ENCODE measurements around the gene DLGAP1.

Gene DLGAP1

DNA sequence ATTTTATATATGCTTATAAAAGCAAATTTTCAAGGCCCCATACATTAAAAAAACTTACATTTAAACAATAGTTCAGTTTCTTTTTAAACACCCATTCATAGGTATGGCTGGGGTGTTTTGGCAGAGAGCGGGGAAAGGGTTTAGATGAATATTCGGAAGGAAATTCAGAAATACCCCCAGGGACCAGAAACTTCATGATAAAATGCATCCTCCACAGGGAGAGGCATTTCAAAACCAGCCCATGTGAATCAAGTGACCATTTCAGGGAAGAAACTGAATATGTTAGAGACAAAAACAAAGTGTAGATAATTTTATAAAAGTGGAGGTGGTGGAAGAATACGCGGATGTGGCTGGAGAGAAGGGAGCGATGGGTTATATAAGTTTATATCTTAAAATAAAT lies 678.0 kb downstream of the DLGAP1 start:
- no peak overlapping the region for H3K4me3 ChIP-seq (ENCODE audit: low read depth, low read length)
- TF ChIP-seq CTCF (IDR thresholded peaks at IDR 0.05; ENCODE audit: borderline replicate concordance, insufficient read depth, low read depth, low read length): no peak

DNA sequence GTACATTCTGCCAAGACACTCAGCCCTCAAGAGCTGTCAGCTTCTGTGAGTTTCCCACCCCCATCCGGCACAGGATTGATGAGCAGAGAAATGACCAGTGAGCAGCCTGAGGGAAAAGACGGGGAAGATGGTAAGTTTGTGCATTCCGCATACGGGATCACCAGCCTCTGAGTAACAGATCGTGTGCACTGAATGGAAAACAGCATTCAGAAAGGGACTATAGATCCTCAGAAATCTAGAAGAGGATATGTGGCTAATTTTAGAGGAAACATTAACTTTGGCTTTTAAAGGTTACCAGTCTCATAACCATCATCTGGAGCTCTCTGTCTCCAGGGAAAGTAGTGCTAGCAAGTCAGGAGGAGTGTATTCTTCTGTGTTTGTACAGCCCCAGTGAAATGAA lies 679.1 kb downstream of the DLGAP1 start:
- TF ChIP-seq CTCF (IDR thresholded peaks at IDR 0.05; ENCODE audit: borderline replicate concordance, insufficient read depth, low read depth, low read length): no peak
- no peak overlapping the region for H3K4me3 ChIP-seq (ENCODE audit: low read depth, low read length)

GRCh38 chr18:3773303-3773702 lies 681.8 kb downstream of the DLGAP1 start:
- H3K4me3 ChIP-seq (ENCODE audit: low read depth, low read length): no peak overlapping the region
- no peak for TF ChIP-seq CTCF (IDR thresholded peaks at IDR 0.05; ENCODE audit: borderline replicate concordance, insufficient read depth, low read depth, low read length)

GRCh38 chr18:3771121-3771971 lies 683.8 kb downstream of the DLGAP1 start:
- H3K4me3 ChIP-seq (ENCODE audit: low read depth, low read length): no peak overlapping the region
- TF ChIP-seq CTCF (IDR thresholded peaks at IDR 0.05; ENCODE audit: borderline replicate concordance, insufficient read depth, low read depth, low read length): peak; percentile 94

DNA sequence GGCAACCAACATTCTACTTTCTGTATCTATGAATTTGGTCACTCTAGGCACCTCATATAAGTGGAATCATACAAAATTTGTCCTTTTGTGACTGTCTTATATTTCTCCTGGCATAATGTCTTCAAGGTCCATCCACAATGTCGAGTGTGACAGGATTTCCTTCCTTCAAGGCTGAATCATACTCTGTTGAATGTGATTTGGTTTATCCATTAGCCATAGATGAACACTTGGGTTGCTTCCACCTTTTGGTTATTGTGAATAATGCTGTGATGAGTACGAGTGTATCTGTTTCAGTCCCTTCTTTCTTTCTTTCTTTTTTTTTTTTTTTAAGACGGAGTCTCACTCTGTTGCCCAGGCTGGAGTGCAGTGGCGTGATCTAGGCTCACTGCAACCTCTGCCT lies 693.8 kb downstream of the DLGAP1 start:
- TF ChIP-seq CTCF (IDR thresholded peaks at IDR 0.05; ENCODE audit: borderline replicate concordance, insufficient read depth, low read depth, low read length): no peak

DNA sequence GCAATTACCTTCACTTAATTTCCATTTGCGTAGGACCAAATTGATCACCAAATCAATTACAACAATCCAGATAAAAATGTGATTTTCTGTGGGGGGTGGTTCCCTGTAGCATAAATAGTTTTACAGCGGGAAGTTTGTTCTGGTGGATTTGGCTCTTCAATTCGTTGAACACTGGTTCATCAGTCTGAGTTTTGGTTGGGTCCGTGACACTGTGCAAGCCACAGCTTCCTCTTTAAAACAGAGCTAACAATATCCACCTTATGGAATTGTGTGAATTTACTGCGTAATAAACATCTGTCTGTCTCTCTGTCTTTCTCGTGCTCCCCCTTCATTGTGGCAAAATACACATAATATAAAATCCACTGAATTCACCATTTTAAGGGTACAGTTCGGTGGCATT lies 694.4 kb downstream of the DLGAP1 start:
- no peak for TF ChIP-seq CTCF (IDR thresholded peaks at IDR 0.05; ENCODE audit: borderline replicate concordance, insufficient read depth, low read depth, low read length)
- H3K4me3 ChIP-seq (ENCODE audit: low read depth, low read length): no peak overlapping the region

More for the DNA sequence above, 693.8 kb downstream of the DLGAP1 start:
- H3K4me3 ChIP-seq (ENCODE audit: low read depth, low read length): no peak overlapping the region

GRCh38 chr18:3759099-3759498 lies 696.0 kb downstream of the DLGAP1 start:
- H3K4me3 ChIP-seq (ENCODE audit: low read depth, low read length): no peak overlapping the region
- no peak for TF ChIP-seq CTCF (IDR thresholded peaks at IDR 0.05; ENCODE audit: borderline replicate concordance, insufficient read depth, low read depth, low read length)

Data from GM12875 (cell line).